Anterior cingulate cortex (tissue), 58 donors: ENCODE data around the gene L3MBTL3.
"Not testable (repeated sequence)": the region's sequence is repeated elsewhere in the genome, so short reads cannot be mapped to it uniquely, and the experiment has no call there.

Source experiments
- DNase-seq, 58 donors: peaks; one replicate each; lab custom pipeline; 2025; lab: John Stamatoyannopoulos, UW

The L3MBTL3 gene

DNA sequence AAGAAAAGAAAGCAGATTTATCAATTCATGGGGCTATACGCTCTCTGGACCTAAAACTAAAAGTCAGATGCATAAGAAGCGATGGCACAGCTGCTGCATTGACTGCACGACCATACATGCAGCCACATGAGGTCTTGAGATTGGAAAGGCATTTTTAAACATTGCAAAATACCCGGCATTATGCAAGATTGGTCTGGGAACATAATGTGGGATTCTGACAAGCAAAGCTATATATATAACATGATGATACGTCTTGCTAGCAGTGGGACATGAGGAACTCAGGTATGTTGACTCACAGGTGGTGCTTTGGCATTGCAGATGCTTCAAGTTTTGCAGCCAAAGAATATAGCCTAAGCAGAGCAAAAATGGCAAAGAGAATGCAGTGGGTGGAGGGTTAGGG is 149.3 kb downstream of the L3MBTL3 start:
- no peak for DNase-seq

DNA sequence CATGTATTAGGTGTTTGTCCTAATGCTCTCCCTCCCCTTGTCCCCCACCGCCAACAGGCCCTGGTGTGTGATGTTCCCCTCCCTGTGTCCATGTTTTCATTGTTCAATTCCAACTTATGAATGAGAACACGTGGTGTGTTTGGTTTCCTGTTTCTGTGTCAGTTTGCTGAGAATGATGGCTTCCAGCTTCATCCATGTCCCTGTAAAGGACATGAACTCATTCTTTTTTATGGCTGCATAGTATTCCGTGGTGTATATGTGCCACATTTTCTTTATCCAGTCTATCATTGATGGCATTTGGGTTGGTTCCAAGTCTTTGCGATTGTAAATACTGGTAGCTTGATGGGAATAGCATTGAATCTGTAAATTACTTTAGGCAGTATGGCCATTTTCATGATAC is 151.8 kb downstream of the L3MBTL3 start:
- DNase-seq: not testable (repeated sequence)

DNA sequence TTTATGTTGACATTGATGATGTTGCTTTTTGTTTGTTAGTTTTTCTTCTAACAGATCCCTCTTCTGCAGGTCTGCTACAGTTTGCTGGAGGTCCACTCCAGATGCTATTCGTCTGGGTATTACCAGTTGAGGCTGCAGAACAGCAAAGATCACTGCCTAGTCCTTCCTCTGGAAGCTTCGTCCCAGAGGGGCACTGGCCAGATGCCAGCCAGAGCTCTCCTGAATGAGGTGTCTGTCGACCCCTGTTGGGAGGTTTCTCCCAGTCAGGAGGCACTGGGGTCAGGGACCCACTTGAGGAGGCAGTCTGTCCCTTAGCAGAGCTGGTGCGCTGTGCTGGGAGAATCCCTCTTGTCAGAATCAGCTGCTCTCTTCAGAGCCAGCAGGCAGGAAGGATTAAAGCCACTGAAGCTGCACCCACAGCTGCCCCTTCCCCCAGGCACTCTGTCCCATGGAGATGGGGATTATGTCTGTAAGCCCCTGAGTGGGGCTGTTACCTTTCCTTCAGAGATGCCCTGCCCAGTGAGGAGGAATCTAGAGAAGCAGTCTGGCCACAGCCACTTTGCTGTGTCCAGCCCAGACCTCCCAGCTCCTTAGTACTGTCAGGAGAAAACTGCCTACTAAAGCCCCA is 155.1 kb downstream of the L3MBTL3 start:
- DNase-seq: not testable (repeated sequence)

- DNase-seq: no peak
These were observed 158.0 kb downstream of the L3MBTL3 start for GRCh38 chr6:130176378-130176777.

DNA sequence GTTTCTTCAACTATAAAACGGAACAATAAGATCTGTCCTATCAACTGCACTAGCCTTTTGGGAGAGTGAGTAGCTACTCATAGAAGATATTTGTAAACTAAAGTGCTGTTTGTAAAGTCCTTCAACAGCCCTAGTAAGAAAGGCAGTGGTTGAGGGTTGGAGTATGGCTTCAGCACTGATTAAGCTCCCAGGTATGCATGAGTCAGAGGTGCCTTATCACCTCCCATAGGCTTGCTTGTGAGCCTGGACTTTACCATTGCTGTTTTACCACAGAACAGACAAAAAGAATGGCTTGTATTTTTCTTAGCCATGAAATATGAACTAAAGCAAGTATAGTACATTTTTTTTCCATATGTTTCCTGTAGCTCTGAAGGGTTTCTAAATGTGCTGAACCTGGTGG is 160.3 kb downstream of the L3MBTL3 start:
- DNase-seq: no peak

- no peak for DNase-seq
These were observed 164.1 kb downstream of the L3MBTL3 start for GRCh38 chr6:130182466-130182865.

DNA sequence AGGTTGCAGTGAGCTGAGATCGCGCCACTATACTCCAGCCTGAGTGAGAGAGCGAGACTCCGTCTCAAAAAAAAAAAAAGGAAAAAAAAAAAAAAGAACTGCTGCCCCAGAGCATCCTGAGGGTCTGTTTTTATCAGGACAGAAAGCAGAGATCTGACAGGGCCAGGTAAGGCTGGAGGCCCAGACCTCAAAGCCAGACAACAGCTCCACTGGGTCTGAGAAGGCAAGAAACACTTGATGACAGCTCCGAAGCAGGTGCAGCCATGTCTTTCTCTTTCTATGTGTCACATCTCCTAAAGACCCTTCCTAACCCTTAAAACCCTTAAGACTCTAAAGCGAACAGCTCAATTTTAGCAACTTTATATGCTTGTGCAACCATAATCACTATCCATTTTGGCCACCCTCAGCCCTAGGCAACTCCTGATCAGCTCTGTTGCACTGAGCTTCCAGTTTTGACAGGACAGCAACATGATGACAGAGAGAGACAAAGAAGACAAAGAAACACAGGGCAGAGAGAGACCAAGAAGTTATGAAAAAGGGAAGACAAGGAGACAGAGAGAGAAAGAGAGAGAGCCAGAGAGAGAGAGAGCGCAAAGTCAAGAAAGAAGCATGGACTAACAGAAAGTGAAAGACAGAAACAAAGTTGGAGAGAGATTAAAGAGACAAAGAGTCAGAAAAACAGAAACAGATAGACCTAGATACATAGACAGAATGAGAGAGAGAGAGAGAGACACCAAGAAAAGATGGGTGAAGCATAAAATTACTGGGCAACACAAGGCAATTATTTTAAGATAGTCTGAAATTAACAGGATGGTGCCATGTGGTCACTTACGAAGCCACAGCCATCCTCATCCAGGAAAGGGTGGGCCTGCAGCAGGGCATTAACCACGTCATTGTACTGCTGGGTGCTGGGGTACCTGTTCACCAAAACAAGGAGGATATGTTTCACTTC is 165.2 kb downstream of the L3MBTL3 start:
- no peak for DNase-seq

DNA sequence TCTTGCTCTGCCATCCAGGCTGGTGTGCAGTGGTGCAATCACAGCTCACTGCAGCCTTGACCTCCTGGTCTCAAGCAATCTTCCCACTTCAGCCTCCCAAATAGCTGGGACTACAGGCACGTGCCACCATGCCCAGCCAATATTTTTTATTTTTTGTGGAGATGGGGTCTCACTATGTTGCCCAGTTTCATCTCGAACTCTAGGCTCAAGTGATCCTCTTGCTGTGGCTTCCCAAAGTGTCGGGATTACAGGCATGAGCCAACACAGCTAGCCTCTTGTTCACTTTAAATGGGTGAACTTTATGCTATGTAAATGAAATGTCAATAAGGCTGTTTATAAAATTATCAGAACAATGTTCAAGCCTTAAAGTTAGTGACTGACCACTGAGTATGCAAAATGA is 167.3 kb downstream of the L3MBTL3 start:
- no peak for DNase-seq

- DNase-seq: no peak
These were observed 169.2 kb downstream of the L3MBTL3 start for GRCh38 chr6:130187335-130188206.

DNA sequence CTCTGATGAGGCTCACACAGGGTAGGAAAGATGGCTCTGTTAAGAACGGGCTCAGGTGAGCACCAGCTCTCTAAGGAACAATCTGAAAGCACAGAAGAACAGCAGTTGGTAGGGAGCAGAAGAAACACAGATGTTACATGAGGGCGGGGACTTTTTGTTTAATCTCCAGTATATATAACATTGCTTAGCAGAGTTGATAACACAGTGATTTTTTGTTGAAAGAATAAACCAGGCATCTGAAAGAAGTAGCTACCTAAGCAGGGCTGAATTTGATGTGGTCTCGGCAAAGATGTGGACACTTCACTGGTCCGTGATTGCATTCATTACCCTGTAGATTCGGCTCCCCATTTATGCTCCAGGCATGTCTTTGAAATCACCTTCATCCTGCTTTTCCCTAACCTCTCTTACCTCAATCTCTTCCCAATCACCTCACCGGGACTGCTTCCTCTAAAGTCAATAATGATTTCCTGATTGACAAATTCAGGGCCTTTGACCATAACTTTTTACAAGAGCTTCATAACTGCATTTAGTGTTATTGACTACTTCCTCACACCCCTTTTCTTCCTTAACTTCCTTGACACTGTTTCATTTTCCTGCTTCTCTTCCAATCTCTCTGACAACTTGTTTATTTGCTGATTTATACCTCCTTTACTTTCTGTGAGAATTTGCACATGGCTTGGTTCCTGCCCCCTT is 170.0 kb downstream of the L3MBTL3 start:
- no peak for DNase-seq

DNA sequence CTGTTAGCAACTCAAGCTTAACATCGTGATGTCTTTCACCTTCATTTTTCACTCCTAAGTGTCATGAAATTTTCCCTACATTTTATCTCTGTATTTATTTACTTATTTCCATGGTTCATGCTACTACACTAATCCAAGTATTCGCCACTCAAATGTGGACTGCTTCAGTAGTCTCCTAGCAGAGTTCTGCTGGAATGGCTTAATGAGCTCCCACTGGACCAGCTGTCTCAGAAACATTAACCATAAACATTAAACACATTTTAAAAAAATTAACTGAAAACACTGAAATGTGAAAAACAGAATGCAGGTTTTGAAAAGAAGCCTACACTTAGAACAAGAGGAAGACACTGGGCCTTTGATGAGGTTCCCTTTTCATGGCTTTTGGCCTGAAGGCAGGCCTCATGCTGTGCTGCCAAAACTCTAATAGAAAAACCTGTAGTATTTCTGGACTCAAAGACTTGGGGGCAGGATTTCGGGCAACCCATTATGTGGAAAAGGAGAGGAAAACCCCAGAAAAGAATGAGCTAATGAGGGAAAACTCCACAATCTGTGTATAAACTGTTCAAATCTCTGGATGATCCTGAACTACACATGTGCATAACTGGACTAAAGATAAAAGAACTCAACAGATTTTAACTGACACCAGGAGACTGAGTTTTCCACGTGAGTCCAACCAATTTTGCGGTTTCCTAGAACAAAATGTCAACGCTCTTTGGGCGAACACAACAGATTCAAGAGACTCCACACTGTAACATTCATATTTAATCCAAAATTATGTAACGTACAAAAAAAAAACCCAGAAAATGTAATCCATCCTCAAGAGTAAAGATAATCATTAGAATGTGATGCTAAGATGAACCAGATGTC is 171.4 kb downstream of the L3MBTL3 start:
- DNase-seq: no peak
